Measurements from ENCODE around the gene KL.

KL gene

DNA sequence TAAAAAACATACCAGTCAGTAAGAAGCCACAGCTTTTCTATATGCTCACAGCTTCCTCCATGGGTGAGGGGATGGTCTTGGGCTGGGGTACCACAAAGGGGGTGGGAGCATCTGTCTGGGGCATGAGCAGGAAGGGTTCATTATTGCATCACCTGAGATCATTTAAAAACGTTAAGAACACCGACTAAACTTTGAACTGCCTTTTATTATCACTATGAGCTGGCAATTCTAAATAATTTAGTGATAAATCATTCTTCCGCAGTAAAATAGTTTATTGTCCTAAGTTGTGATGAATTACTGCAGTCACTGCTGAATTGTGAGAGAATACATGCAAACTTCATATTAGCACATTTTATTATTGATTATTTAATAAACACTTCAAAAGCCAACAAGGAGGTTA, 71.6 kb downstream of the KL start:
- DNase-seq, result no peak

GRCh38 chr13:33089311-33089710, 73.1 kb downstream of the KL start:
- DNase-seq, result no peak

- DNase-seq, result no peak
Measured at GRCh38 chr13:33090755-33091414, 74.7 kb downstream of the KL start.

- DNase-seq, result no peak
Measured at GRCh38 chr13:33091415-33091774, 75.2 kb downstream of the KL start.

DNA sequence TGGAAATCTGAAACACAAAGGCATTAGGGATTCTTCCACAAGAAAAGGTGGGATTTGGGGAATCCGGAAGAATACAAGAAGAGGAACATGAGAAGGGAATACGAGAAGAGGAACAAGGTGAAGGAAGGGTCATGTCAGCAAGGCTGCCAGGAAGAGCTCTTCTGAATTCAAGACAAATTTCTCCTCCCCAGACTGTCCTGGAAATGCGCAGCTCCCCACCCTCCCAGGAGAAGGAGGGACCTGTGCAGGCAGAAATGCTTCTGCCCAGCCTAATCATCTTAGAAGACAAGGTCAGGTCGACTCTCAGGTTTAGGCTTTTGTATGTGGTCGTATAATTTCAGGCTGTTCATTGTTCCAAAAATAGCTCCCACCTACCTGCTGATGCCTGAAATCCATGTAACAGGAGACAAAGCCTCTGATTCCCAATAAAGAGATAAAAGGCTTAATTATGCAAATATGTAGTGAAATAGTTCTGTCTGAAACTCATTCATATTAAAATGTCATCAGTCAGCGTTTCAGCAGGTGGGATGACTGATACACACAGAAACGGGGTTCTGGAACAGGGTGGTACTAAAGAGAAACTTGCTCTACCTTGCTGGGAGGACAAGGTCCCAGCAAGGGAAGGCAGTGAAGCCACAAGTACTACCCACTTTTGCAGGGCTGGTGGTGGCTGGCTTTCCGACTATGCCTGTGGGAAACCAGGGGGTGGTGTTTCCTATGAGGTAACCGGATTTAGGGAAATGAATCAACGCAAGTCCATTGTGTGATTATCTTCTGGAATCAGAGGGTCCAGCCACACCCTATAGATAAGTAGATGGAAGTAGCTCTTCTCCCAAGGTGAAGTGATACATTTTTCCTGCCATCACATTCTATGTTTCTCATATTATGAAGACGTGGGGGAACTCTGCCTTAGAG, 76.1 kb downstream of the KL start:
- no peak for DNase-seq

GRCh38 chr13:33096886-33097605, 80.8 kb downstream of the KL start:
- no peak for DNase-seq

DNA sequence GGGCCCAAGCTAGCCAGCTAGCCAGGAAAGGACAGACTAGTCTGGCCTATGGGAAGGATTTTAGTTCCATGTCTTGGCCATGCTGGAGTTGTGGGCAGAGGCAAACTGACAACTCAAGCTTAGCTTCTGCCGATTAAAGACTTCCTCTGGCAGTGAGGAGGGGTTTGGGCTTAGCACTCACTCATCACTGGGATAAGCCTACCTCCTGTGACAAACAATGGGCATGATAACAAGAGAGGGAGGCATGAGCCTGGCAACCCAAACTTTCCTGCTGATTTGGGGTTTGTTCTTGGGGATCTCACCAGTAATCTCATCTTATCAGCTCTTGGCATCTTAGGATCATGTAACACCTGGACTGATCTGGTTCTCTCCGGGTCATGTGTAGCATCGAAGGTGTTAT, 83.6 kb downstream of the KL start:
- DNase-seq, result no peak

GRCh38 chr13:33100886-33101285, 84.7 kb downstream of the KL start:
- DNase-seq, result no peak

DNA sequence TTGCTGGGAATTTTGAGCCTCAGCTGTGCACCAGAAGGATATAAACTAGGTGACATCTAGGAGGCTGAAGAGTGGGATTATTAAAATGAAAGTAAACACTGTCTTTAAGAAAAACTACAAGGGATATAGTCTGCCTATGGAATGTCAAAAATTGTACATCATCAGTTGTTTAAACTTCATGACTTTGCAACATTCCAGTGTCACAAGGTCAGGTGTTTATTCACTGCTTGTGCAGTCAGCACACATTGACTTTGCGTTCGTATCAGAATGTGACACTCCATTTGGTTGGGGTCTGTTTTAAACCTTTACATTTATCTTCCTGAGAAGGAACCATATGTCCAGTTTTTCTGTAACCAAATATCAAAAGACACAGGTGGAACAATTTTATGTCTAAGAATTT, 85.6 kb downstream of the KL start:
- no peak for DNase-seq

DNA sequence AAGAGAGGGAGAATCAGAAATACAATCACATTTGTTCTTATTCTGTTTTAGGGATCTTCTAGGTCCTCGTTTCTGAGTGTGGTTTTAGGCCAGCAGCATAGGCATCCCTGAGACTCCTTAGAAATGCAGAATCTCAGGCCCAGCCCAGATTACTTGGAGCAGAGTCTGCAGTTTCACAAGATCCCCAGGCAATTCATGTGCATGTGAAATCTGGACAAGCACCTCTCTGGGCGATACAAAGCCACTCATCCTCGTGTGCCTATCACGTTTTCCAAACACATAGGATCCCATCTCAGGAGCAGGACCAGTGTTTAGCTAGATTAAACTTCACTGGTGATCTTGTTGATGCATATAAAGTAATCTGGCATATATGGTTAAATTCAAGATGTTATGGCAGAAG, 87.2 kb downstream of the KL start:
- DNase-seq, result no peak

DNA sequence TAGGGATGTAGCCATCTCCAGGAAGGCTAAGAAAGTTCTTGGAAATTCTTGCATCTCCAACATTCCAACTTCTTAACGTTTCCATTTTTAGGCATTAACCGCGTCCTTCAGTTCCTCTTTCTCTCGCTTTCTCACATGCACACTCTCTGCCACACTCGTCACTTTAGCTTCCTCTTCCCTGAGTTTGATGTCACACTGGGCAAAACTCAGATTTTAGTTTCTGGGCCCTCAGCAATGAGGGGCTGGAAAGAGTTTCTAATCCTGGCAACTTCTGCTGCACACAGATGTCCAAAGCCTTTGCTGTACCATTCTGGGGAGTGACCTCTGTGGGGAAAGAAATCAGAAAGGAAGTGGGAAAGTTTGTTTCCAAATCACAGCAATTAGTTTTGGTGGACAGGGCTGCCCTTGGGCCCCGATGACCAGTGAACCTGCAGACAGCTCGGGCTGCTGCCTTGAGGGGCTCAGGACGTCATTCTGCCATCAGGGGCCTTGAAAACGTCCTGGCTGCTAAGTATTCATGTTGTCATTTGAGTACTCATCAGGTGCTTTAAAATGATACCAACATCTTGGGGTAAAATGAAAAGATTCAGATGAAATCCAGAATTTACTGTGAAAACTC, 89.3 kb downstream of the KL start:
- DNase-seq, result no peak

GRCh38 chr13:33106656-33107360, 90.6 kb downstream of the KL start:
- no peak for DNase-seq

DNA sequence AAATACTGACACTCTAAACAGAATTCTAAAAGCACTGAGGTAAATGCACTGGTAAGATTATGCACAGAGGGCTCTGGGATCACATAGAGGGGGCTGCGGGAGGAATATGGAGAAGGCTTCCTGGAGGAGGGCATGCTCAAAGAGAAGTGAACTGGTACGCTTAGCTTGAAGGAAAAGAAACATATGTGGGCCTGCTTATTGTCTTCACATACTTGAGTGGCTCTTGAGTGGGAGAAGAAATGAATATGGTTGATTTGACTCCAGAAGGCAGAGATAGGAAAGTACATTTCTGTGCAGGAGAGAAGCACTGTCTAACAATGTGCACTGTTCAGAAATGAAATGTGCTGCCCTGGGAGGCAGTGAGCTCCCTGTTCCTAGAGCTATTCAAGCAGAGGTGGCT, 91.1 kb downstream of the KL start:
- no peak for DNase-seq

DNA sequence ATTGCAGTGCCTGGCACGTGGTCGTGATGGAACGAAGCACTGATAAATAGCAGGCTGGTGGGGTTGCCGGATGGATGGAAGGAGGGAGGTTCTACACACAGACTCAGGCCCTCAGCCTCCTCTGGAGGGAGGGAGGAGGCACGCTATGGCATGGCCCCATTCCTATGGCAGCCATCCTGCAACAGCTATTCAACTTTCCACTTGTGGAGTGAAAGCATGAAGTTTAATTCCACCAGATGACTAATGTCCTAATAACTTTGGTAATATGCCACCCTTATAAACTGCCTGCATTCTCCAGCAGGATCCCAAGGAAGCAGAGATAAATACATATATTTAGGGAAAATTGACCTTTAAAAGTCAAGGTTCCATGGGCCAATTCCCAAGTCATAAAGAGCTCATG, 92.4 kb downstream of the KL start:
- no peak for DNase-seq

DNA sequence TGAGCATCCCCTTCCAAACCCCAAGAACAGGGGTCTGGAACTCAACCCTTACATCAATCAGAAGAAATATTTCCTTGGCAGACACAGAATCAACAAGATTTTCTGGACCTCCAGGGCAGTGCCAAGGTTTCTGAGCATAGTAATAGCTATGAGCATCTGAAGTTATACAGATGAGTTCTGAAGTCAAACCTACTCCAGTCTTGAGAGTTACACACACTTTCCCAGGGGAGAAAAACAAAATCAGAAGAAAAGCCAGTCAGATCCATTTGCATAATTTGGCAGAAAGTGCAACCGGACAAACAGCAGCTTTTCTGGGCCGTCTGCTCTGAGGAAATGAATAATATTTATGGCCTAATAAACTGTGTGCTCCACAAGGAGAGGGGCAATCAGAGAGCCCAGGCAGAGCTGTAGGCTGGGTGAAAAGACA, 93.1 kb downstream of the KL start:
- DNase-seq, result no peak

DNA sequence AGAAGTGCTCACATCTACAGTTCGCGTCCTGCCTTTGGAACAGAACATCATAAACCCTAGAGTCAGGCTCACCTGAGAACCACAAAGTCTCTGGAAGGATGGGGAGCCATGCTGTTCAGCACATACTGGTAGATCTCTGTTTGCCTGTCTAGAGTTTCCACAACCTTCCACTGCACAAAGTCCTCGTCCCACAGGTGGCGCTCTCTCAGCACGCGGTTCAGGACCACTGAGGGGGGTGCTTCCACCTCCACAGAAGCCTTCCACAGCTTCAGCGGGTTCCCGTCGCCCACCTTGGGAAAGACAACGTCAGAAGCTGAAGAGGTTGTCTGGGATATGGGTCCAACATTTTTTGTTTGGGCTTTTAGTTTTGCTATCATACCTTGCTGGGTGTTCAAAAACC, 93.6 kb downstream of the KL start:
- no peak for DNase-seq

- no peak for DNase-seq
Measured at GRCh38 chr13:33110386-33110712, 94.1 kb downstream of the KL start.

GRCh38 chr13:33110713-33111413, 94.6 kb downstream of the KL start:
- no peak for DNase-seq

DNA sequence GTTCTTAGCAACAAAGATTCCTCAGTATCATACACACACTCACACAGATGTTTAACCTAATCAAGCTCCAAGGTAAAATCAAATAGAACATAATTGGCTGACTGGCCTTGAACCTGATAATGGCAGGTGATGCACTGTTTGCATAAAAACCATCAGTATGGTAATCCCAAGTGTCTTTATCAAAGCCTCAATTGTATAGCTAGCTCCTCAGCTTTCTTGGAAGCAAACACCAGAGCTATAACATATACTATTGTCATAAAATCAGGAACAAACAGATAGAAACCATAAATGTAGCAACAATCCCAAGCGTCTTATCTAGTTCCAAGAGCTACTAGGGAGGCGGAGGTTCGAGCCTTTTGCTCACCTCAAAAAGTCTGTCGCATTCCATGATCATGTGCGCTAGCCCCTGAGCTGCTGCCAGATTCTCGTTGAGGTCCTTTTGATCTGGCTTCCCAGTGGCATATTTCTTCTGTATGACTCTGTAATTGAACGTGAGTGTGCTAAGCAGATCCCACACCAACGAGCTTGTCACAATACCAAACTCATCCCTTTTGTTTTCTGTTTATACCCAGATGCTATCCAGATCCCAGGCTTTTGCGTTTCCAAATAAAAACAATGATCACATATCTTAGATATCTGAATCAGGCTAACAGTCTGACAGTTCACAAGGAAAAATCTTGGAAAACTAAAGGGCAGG, 95.3 kb downstream of the KL start:
- no peak for DNase-seq

- DNase-seq, result no peak
Measured at GRCh38 chr13:33112766-33113165, 96.5 kb downstream of the KL start.

GRCh38 chr13:33114146-33114545, 97.9 kb downstream of the KL start:
- DNase-seq, result no peak

- DNase-seq, result no peak
Measured at GRCh38 chr13:33115274-33115673, 99.1 kb downstream of the KL start.

Measured in activated T-cell treated with anti-CD3 and anti-CD28 coated beads for 4 hours (primary cell).